Measurements from ENCODE around the gene UCN.

The UCN gene

DNA sequence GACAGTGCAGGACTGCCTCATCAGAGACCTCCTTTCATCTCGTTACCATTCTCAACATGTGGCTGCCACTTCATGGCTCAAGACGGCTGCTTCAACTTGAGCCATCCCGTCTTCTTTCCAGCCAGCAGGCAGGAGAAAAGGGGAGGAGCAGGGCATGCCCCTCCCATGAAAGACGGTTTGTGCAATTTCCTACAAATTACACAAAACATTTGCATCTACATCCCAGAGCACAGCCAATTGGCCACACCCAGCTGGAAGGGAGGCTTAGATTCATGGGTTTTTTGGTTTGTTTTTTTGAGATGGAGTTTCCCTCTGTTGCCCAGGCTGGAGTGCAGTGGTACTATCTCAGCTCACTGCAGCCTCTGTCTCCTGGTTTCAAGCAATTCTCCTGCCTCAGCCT lies 11.8 kb downstream of the UCN start (continued):
- TF ChIP-seq, protein P1, sequence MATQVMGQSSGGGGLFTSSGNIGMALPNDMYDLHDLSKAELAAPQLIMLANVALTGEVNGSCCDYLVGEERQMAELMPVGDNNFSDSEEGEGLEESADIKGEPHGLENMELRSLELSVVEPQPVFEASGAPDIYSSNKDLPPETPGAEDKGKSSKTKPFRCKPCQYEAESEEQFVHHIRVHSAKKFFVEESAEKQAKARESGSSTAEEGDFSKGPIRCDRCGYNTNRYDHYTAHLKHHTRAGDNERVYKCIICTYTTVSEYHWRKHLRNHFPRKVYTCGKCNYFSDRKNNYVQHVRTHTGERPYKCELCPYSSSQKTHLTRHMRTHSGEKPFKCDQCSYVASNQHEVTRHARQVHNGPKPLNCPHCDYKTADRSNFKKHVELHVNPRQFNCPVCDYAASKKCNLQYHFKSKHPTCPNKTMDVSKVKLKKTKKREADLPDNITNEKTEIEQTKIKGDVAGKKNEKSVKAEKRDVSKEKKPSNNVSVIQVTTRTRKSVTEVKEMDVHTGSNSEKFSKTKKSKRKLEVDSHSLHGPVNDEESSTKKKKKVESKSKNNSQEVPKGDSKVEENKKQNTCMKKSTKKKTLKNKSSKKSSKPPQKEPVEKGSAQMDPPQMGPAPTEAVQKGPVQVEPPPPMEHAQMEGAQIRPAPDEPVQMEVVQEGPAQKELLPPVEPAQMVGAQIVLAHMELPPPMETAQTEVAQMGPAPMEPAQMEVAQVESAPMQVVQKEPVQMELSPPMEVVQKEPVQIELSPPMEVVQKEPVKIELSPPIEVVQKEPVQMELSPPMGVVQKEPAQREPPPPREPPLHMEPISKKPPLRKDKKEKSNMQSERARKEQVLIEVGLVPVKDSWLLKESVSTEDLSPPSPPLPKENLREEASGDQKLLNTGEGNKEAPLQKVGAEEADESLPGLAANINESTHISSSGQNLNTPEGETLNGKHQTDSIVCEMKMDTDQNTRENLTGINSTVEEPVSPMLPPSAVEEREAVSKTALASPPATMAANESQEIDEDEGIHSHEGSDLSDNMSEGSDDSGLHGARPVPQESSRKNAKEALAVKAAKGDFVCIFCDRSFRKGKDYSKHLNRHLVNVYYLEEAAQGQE (tag by site-specific recombination; IDR thresholded peaks at IDR 0.05) = no peak
- TF ChIP-seq SCRT2 (tag by site-specific recombination; IDR thresholded peaks at IDR 0.05) (no peak), ZNF311 (tag by site-specific recombination; IDR thresholded peaks at IDR 0.05; ENCODE audit: borderline replicate concordance) (no peak), BCL11B (tag by site-specific recombination; IDR thresholded peaks at IDR 0.05; ENCODE audit: low read depth) (no peak), KLF8 (tag by site-specific recombination; IDR thresholded peaks at IDR 0.05) (no peak), ZNF223 (tag by site-specific recombination; IDR thresholded peaks at IDR 0.05) (no peak), KLF16 (tag by site-specific recombination; IDR thresholded peaks at IDR 0.05) (no peak), ZNF239 (tag by site-specific recombination; IDR thresholded peaks at IDR 0.05) (no peak)
- TF ChIP-seq, protein P2, sequence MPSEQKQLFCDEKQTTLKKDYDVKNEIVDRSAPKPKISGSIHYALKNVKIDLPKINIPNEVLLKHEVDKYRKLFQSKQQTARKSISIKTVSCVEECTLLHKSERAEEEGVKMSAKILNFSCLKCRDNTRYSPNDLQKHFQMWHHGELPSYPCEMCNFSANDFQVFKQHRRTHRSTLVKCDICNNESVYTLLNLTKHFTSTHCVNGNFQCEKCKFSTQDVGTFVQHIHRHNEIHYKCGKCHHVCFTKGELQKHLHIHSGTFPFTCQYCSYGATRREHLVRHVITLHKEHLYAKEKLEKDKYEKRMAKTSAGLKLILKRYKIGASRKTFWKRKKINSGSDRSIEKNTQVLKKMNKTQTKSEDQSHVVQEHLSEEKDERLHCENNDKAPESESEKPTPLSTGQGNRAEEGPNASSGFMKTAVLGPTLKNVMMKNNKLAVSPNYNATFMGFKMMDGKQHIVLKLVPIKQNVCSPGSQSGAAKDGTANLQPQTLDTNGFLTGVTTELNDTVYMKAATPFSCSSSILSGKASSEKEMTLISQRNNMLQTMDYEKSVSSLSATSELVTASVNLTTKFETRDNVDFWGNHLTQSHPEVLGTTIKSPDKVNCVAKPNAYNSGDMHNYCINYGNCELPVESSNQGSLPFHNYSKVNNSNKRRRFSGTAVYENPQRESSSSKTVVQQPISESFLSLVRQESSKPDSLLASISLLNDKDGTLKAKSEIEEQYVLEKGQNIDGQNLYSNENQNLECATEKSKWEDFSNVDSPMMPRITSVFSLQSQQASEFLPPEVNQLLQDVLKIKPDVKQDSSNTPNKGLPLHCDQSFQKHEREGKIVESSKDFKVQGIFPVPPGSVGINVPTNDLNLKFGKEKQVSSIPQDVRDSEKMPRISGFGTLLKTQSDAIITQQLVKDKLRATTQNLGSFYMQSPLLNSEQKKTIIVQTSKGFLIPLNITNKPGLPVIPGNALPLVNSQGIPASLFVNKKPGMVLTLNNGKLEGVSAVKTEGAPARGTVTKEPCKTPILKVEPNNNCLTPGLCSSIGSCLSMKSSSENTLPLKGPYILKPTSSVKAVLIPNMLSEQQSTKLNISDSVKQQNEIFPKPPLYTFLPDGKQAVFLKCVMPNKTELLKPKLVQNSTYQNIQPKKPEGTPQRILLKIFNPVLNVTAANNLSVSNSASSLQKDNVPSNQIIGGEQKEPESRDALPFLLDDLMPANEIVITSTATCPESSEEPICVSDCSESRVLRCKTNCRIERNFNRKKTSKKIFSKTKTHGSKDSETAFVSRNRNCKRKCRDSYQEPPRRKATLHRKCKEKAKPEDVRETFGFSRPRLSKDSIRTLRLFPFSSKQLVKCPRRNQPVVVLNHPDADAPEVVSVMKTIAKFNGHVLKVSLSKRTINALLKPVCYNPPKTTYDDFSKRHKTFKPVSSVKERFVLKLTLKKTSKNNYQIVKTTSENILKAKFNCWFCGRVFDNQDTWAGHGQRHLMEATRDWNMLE (tag by site-specific recombination; conservative IDR thresholded peaks at IDR 0.05; ENCODE audit: low read depth) = no peak

DNA sequence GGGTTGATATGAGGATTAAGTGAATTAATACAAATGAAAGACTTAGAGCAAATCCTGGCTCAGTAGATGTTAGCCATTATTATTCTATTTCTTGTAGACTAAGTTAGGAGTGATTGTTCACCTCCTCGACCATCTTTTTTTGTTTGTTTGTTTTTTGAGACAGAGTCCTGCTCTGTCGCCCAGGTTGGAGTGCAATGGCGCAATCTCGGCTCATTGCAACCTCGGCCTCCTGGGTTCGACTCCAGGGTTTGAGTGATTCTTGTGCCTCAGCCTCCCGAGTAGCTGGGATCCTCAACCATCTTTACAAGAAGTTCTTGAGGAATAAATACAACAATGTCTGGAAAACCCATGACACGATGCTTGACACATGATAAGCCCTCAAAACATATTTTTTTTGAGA lies 13.3 kb downstream of the UCN start:
- no peaks in the 10 kb centered on the region for H3K36me3 ChIP-seq (ENCODE audit: control insufficient read depth in 2 of 2, insufficient read depth in 1 of 2, low read length in 2 of 2)
- peaks cover 13% of the 10 kb centered on the region for H3K4me1 ChIP-seq (ENCODE audit: control insufficient read depth, insufficient read depth, low read length)
- TF ChIP-seq ZSCAN16 (tag by site-specific recombination; IDR thresholded peaks at IDR 0.05) (no peak), ZNF157 (tag by site-specific recombination; IDR thresholded peaks at IDR 0.05) (no peak), ZNF146 (tag by site-specific recombination; IDR thresholded peaks at IDR 0.05) (no peak), ZNF175 (tag by site-specific recombination; IDR thresholded peaks at IDR 0.05) (no peak), ZNF677 (tag by site-specific recombination; IDR thresholded peaks at IDR 0.05) (no peak), ZNF791 (tag by site-specific recombination; IDR thresholded peaks at IDR 0.05) (no peak)
- TF ChIP-seq, protein P3, sequence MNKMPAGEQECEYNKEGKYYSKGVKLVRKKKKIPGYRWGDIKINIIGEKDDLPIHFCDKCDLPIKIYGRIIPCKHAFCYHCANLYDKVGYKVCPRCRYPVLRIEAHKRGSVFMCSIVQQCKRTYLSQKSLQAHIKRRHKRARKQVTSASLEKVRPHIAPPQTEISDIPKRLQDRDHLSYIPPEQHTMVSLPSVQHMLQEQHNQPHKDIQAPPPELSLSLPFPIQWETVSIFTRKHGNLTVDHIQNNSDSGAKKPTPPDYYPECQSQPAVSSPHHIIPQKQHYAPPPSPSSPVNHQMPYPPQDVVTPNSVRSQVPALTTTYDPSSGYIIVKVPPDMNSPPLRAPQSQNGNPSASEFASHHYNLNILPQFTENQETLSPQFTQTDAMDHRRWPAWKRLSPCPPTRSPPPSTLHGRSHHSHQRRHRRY (tag by site-specific recombination; IDR thresholded peaks at IDR 0.05) = no peak
- TF ChIP-seq, protein P4, sequence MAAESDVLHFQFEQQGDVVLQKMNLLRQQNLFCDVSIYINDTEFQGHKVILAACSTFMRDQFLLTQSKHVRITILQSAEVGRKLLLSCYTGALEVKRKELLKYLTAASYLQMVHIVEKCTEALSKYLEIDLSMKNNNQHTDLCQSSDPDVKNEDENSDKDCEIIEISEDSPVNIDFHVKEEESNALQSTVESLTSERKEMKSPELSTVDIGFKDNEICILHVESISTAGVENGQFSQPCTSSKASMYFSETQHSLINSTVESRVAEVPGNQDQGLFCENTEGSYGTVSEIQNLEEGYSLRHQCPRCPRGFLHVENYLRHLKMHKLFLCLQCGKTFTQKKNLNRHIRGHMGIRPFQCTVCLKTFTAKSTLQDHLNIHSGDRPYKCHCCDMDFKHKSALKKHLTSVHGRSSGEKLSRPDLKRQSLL (tag by site-specific recombination; IDR thresholded peaks at IDR 0.05) = no peak
- H3K27ac ChIP-seq (ENCODE audit: extremely low read depth, low read depth, low read length) = no peak overlapping the region
- ChIA-PET CTCF (interaction anchor here (1.2 to 17.4 kb wide), 4 partner anchors 8 to 193 kb away, joined by 3 to 211 read pairs (median 32); partner anchors contain the start of gene TRIM54), POLR2A (no interaction called here)
- no peak overlapping the region for H3K4me3 ChIP-seq (ENCODE audit: low read depth, low read length)
- no peaks in the 10 kb centered on the region for H3K9me3 ChIP-seq (ENCODE audit: control insufficient read depth, insufficient read depth, low read depth, low read length)

Data from HEK293 (cell line).